Peyer's patch (tissue), 4 donors: ENCODE results near the gene SNTG2.

ENCODE experiments used
- CTCF ChIP-seq, 6 experiments: fragments of 450-650 bp in 4 of 6; fragments of 200-600 bp in 2 of 6; sonication (generic) in 1 of 6; IDR thresholded peaks; one replicate each; pipeline ENCODE4 v1.5.1; 2017 to 2019; ENCODE audit warnings: antibody characterized with exemption in 6 of 6, mild to moderate bottlenecking in 3 of 6, moderate library complexity in 1 of 6
- POLR2A ChIP-seq, 2 donors: fragments of 450-650 bp; IDR thresholded peaks; one replicate each; pipeline ENCODE4 v1.5.1; 2017; ENCODE audit warnings: antibody characterized with exemption in 2 of 2, mild to moderate bottlenecking in 2 of 2, moderate library complexity in 2 of 2

GRCh38 chr2:1193801-1194200, 243.2 kb downstream of the SNTG2 start:
- TF ChIP-seq POLR2A (IDR thresholded peaks at IDR 0.05) (no peak), CTCF (IDR thresholded peaks at IDR 0.05) (no peak)
